Endodermal cell (in vitro differentiated cells): Measurements from ENCODE around the gene U2AF2. TPM values are rescaled to one million over a fixed set of nuclear protein-coding genes. Genes with fewer than 3 reads are reported as not detected.
A peak's percentile ranks its signal among the peaks of the same experiment; 100 is the strongest.

Source experiments
- DNase-seq: peaks from one replicate; pipeline ENCODE4 v3.0.0-alpha.2; 2017
- H3K27ac ChIP-seq: 2 replicates; pipeline ENCODE4 v1.5.1; 2013; ENCODE audit warnings: mild to moderate bottlenecking, low read depth, low read length, moderate library complexity
- H3K27me3 ChIP-seq: 2 replicates; pipeline ENCODE4 v1.6.1; 2013; ENCODE audit warnings: mild to moderate bottlenecking, low read length, moderate library complexity; ENCODE audit not compliant: insufficient read depth, control insufficient read depth, poor library complexity, severe bottlenecking
- H3K36me3 ChIP-seq: 2 replicates; pipeline ENCODE4 v1.7.0; 2013; ENCODE audit warnings: mild to moderate bottlenecking, low read length, moderate library complexity; ENCODE audit not compliant: control insufficient read depth, insufficient read depth
- H3K4me1 ChIP-seq: one replicate; pipeline ENCODE4 v1.7.0; 2013; ENCODE audit warnings: low read length; ENCODE audit not compliant: control insufficient read depth, insufficient read depth
- H3K4me3 ChIP-seq: 2 replicates; pipeline ENCODE4 v1.5.1; 2013; ENCODE audit warnings: mild to moderate bottlenecking, low read length, moderate library complexity
- H3K9ac ChIP-seq: 2 replicates; pipeline ENCODE4 v1.6.1; 2013; ENCODE audit warnings: mild to moderate bottlenecking, low read length, moderate library complexity; ENCODE audit not compliant: poor library complexity, severe bottlenecking; ENCODE audit errors: extremely low read depth
- H3K9me3 ChIP-seq: 2 replicates; pipeline ENCODE4 v1.6.1; 2013; ENCODE audit warnings: mild to moderate bottlenecking, low read length, moderate library complexity; ENCODE audit not compliant: control insufficient read depth
- H3K27ac Mint-ChIP-seq: 2 replicates; pipeline ENCODE4 v1.8.0; 2020; ENCODE audit warnings: mixed read lengths
- H3K27me3 Mint-ChIP-seq: 2 replicates; pipeline ENCODE4 v1.8.0; 2021; ENCODE audit warnings: mild to moderate bottlenecking, mixed read lengths; ENCODE audit not compliant: insufficient read depth
- H3K36me3 Mint-ChIP-seq: 2 replicates; pipeline ENCODE4 v1.8.0; 2020; ENCODE audit warnings: low read depth, mixed read lengths
- H3K4me1 Mint-ChIP-seq: 2 replicates; pipeline ENCODE4 v1.8.0; 2020; ENCODE audit warnings: mixed read lengths
- H3K4me3 Mint-ChIP-seq: 2 replicates; pipeline ENCODE4 v1.8.0; 2020; ENCODE audit warnings: mild to moderate bottlenecking, moderate library complexity, mixed read lengths
- H3K9me3 Mint-ChIP-seq: 2 replicates; pipeline ENCODE4 v1.8.0; 2020; ENCODE audit warnings: mild to moderate bottlenecking, mixed read lengths
- CTCF ChIP-seq: fragments of 200-600 bp; sonication (generic); conservative IDR thresholded peaks from 2 replicates; pipeline ENCODE4 v1.5.0; 2021; ENCODE audit warnings: antibody characterized with exemption, mild to moderate bottlenecking
- WGBS, 2 experiments: methylation state at CpG; one replicate each; pipeline versions ENCODE4 v1.1.5 to v1.1.7; 2013; ENCODE audit warnings: missing lambda C conversion rate in 2 of 2, mixed read lengths in 1 of 2; ENCODE audit not compliant: insufficient coverage in 1 of 2, insufficient read length in 1 of 2; 5-methylcytosine and 5-hydroxymethylcytosine counted together
- total RNA-seq, 2 donors: library from RNA; stranded (reverse); fragmentation: NEBNext Ultra II Directional in 1 of 2; extraction: Animal tissue kit (Norgen Biotek cat#: 25700) in 1 of 2; gene quantifications; 2 replicates in 1 of 2; 3 replicates in 1 of 2; pipeline ENCODE4 v1.2.1, GENCODE V29; 2021

Gene U2AF2
- total RNA-seq, 2 donors from 2014 or later: 264 to 293 TPM

GRCh38 chr19:55674459-55674840 is 19.6 kb downstream of the U2AF2 start:
- Mint-ChIP-seq H3K4me3 (peak overlapping the region; percentile 90), H3K4me1 (peaks cover 37% of the 10 kb centered on the region), H3K27me3 (no peaks in the 10 kb centered on the region), H3K9me3 (no peaks in the 10 kb centered on the region), H3K36me3 (peaks cover 59% of the 10 kb centered on the region), H3K27ac (peak overlapping the region; percentile 92)
- H3K36me3 ChIP-seq: peaks cover 40% of the 10 kb centered on the region
- 32 to 58% methylated on average over 8 to 17 of the region's 17 CpGs for WGBS, 2 experiments
- H3K4me1 ChIP-seq: peaks cover 3% of the 10 kb centered on the region
- peak; percentile 71 for DNase-seq
- TF ChIP-seq CTCF: no peak
- H3K27ac ChIP-seq: peak overlapping the region; percentile 74
- H3K27me3 ChIP-seq: no peaks in the 10 kb centered on the region
- H3K9me3 ChIP-seq: no peaks in the 10 kb centered on the region
- peak overlapping the region; percentile 55 for H3K9ac ChIP-seq
- peak overlapping the region; percentile 88 for H3K4me3 ChIP-seq

GRCh38 chr19:55674841-55675660 is 20.2 kb downstream of the U2AF2 start, which contains the start of gene EPN1:
Gene EPN1, plus strand, starts transcription at chr19:55675226. Its CDS starts 3,402 bp downstream, at chr19:55678628.
- Histone ChIP-seq H3K36me3 (peaks cover 38% of the 10 kb centered on the region), H3K4me3 (peak within 1 kb of the TSS; percentile 88), H3K9ac (peak within 1 kb of the TSS; percentile 63), H3K27ac (peak within 1 kb of the TSS; percentile 80), H3K27me3 (no peaks in the 10 kb centered on the region), H3K4me1 (peaks cover 3% of the 10 kb centered on the region), H3K9me3 (no peaks in the 10 kb centered on the region)
- Mint-ChIP-seq H3K4me1 (peaks cover 37% of the 10 kb centered on the region), H3K36me3 (peaks cover 58% of the 10 kb centered on the region), H3K4me3 (peak within 1 kb of the TSS; percentile 90), H3K27me3 (no peaks in the 10 kb centered on the region), H3K9me3 (no peaks in the 10 kb centered on the region), H3K27ac (peak within 1 kb of the TSS; percentile 95)
- no peak for TF ChIP-seq CTCF
- WGBS, 2 experiments: 0 to 2% methylated on average over 43 to 101 of the region's 101 CpGs
- DNase-seq: peak; percentile 98

- H3K36me3 Mint-ChIP-seq: peaks cover 58% of the 10 kb centered on the region
- WGBS, 2 experiments: 10 to 39% methylated on average over 10 to 16 of the region's 16 CpGs
- H3K9me3 Mint-ChIP-seq: no peaks in the 10 kb centered on the region
Observed at GRCh38 chr19:55675661-55676354, 21.0 kb downstream of the U2AF2 start.

More at GRCh38 chr19:55675661-55676354, 21.0 kb downstream of the U2AF2 start:
- Histone ChIP-seq H3K36me3 (peaks cover 38% of the 10 kb centered on the region), H3K9ac (peak overlapping the region; percentile 63), H3K9me3 (no peaks in the 10 kb centered on the region), H3K4me1 (peaks cover 3% of the 10 kb centered on the region), H3K4me3 (peak overlapping the region; percentile 88), H3K27ac (peak overlapping the region; percentile 80), H3K27me3 (no peaks in the 10 kb centered on the region)
- Mint-ChIP-seq H3K27ac (peak overlapping the region; percentile 95), H3K27me3 (no peaks in the 10 kb centered on the region), H3K4me3 (peak overlapping the region; percentile 90), H3K4me1 (peaks cover 32% of the 10 kb centered on the region)
- DNase-seq: no peak
- TF ChIP-seq CTCF: no peak
